HAP-1 (cell line): ENCODE data around the gene ADCY5.

Experiments
- DNase-seq, 2 experiments: peaks; one replicate each; pipeline ENCODE4 v3.0.0-alpha.2; 2016 to 2020; ENCODE audit warnings: low spot score in 2 of 2
- H3K27me3 ChIP-seq: fragments of 250-450 bp; sonication (Bioruptor Pico); 2 replicates; pipeline ENCODE4 v1.5.1; 2020; ENCODE audit warnings: low read depth, mild to moderate bottlenecking, moderate library complexity
- H3K36me3 ChIP-seq: fragments of 250-450 bp; sonication (Bioruptor Pico); replicated peaks from 2 replicates; pipeline ENCODE4 v1.5.1; 2020; ENCODE audit warnings: mild to moderate bottlenecking
- H3K4me1 ChIP-seq: fragments of 250-450 bp; sonication (Bioruptor Pico); 2 replicates; pipeline ENCODE4 v1.5.1; 2020; ENCODE audit warnings: mild to moderate bottlenecking
- H3K4me3 ChIP-seq: fragments of 250-450 bp; sonication (Bioruptor Pico); 2 replicates; pipeline ENCODE4 v1.5.1; 2020; ENCODE audit warnings: mild to moderate bottlenecking, moderate library complexity
- H3K9me3 ChIP-seq: fragments of 250-450 bp; sonication (Bioruptor Pico); 2 replicates; pipeline ENCODE4 v1.5.1; 2020; ENCODE audit warnings: mild to moderate bottlenecking, moderate library complexity
- in situ Hi-C: fragments of 300-500 bp; cut with MboI; formaldehyde crosslinking; loops from 3 replicates; pipeline ENCODE4 v1.14.3; 2020; ENCODE audit warnings: low sequenced_read_pairs, inconsistent platforms, mixed read lengths

The ADCY5 gene

DNA sequence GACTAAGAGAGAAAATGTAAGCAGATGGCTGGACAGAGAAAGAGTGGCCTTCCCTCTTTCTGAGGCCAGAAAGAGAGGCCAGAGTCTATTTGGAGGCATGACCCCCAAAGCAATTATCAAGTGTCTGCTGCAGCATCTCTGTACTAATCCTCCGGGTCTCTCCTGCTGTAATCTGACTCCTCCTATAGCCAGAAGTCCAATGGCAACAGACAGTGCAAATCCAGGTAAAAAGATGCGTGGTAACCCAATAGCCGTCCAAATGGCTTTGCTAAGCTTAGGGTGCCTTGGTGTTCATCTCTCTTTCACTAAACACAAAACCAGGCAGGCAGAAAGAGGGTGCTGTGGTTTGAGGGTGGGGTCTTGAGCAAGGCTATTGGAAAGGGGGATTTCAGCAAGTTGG lies 91.6 kb downstream of the ADCY5 start:
- Histone ChIP-seq H3K9me3 (peaks cover 2% of the 10 kb centered on the region; the same call in 1 of the 2 replicates), H3K4me3 (no peak overlapping the region), H3K4me1 (no peaks in the 10 kb centered on the region), H3K27me3 (no peaks in the 10 kb centered on the region), H3K36me3 (no peaks in the 10 kb centered on the region)
- in situ Hi-C loops: no loop called here
- no peak for DNase-seq

DNA sequence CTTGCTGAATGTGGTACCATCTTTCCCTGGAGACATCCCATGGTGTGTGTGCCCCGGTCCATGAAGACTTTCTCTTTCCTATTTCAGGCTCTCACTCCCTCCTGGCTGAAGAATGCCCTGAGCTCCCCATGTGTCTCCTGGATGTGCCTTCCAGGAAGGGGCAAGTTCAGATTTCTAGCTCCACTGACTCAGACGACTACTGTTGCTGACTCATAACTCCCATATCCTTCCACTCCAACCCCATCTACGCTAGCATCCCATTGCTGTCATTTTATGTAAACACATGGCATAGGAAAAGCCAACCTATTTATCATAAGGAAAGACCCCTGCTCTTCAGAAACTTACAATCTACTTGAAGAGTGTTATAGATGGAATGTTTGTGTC lies 95.0 kb downstream of the ADCY5 start:
- peaks cover 2% of the 10 kb centered on the region; the same call in 1 of the 2 replicates for H3K9me3 ChIP-seq

DNA sequence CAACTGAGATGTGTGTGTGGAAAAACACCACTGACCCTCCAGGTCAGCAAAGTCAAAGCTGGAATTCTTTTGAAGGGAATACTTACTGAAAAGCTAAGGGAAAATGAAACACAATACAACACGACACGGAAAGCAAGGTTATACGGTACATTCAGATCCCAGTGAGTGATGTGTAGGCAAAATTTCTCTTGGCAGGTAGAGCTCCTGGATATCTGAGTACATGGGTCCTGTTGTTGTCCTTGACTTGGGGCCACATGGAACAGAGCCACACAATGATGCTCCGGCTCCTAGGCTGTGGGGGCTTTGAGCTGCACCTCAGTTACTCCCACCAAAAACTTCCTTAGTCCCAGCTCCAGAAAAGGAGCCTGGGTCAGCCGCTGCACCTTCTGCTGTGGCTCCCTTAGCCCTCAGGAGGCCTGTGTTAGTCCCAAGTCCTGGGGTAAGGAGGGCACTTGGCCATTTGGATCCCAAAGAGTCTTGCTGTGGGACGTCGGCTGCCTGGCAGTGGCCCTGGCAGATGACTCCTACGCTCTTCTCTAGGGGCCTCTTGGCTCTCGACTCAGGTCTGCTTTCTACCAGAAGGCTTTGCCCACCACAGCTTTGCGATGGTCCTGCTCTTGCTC lies 95.6 kb downstream of the ADCY5 start:
- no peak overlapping the region for H3K4me3 ChIP-seq
- H3K9me3 ChIP-seq: peaks cover 2% of the 10 kb centered on the region; the same call in 1 of the 2 replicates
- H3K36me3 ChIP-seq: no peaks in the 10 kb centered on the region
- no peaks in the 10 kb centered on the region for H3K4me1 ChIP-seq
- peaks cover 19% of the 10 kb centered on the region for H3K27me3 ChIP-seq
- in situ Hi-C loops: no loop called here
- DNase-seq: no peak

More for the DNA sequence above, 95.0 kb downstream of the ADCY5 start:
- Histone ChIP-seq H3K4me1 (no peaks in the 10 kb centered on the region), H3K36me3 (no peaks in the 10 kb centered on the region), H3K27me3 (peaks cover 15% of the 10 kb centered on the region), H3K4me3 (no peak overlapping the region)
- DNase-seq: no peak
- in situ Hi-C loops: no loop called here

DNA sequence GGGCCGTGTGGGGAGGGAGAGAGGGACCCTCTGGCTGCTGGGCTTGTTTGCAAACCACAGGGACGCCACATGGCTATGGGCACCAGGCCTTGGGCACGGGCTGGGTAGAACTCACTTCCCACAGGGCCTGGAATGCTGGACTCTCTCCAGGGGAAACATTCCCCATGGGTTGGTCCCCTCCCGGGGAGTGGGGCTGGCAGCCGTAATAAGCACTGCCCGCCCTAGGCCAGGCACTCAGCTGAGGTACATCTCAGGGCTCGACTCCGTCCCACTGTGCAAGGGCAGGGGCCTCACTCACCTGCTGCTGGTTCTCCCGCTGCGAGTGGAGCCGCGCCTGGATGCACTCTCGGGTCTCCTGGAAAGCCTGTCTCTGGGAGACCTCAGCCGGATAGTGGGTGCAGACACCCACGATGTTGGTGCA lies 96.7 kb downstream of the ADCY5 start:
- DNase-seq: no peak
- Histone ChIP-seq H3K4me1 (no peaks in the 10 kb centered on the region), H3K36me3 (no peaks in the 10 kb centered on the region), H3K9me3 (peaks cover 2% of the 10 kb centered on the region; the same call in 1 of the 2 replicates), H3K27me3 (peaks cover 19% of the 10 kb centered on the region), H3K4me3 (no peak overlapping the region)
- in situ Hi-C loops: no loop called here

DNA sequence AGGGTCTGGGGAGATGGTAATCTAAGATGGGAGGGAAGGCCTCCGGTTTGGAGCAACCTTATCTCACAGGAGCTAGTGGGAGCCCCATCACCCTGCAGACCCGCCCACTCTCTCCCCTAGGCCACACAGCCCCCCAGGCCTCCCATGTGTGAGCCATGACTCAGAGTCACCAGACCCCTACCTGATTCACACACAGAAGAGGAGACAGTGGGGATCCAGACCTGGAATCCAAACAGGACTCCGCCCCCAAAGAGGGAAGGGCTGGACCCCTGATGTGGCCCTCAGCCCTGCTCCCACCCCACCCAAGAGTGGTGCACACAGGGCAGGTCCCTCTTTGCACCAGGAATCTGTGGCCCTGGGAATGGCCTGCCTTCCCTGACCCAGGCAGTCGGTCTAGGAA lies 97.4 kb downstream of the ADCY5 start:
- Histone ChIP-seq H3K4me3 (no peak overlapping the region), H3K9me3 (peaks cover 2% of the 10 kb centered on the region; the same call in 1 of the 2 replicates), H3K36me3 (no peaks in the 10 kb centered on the region), H3K4me1 (no peaks in the 10 kb centered on the region), H3K27me3 (peaks cover 19% of the 10 kb centered on the region)
- in situ Hi-C loops: no loop called here
- DNase-seq: no peak

DNA sequence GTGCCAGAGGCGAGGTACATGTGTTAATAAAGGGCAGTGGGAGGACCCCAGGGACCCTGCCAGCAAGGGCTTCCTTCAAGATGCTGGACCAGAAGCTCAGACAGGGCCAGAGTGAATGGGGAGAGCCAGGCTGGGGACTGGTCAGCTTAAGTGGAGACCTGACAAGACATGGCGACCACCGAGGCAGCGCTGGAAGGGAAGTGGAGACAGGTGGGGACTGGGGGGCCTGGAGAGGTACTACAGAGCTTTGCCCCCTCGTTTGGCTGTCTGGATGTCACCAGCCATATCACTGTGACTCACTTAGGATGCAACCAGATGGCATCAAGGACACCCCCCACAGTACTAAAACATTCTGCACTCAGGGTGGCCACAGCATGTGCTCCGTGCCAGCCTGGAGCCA lies 97.9 kb downstream of the ADCY5 start:
- Histone ChIP-seq H3K27me3 (peaks cover 19% of the 10 kb centered on the region), H3K9me3 (peaks cover 2% of the 10 kb centered on the region; the same call in 1 of the 2 replicates), H3K4me1 (no peaks in the 10 kb centered on the region), H3K36me3 (no peaks in the 10 kb centered on the region), H3K4me3 (no peak overlapping the region)
- in situ Hi-C loops: no loop called here
- no peak for DNase-seq

DNA sequence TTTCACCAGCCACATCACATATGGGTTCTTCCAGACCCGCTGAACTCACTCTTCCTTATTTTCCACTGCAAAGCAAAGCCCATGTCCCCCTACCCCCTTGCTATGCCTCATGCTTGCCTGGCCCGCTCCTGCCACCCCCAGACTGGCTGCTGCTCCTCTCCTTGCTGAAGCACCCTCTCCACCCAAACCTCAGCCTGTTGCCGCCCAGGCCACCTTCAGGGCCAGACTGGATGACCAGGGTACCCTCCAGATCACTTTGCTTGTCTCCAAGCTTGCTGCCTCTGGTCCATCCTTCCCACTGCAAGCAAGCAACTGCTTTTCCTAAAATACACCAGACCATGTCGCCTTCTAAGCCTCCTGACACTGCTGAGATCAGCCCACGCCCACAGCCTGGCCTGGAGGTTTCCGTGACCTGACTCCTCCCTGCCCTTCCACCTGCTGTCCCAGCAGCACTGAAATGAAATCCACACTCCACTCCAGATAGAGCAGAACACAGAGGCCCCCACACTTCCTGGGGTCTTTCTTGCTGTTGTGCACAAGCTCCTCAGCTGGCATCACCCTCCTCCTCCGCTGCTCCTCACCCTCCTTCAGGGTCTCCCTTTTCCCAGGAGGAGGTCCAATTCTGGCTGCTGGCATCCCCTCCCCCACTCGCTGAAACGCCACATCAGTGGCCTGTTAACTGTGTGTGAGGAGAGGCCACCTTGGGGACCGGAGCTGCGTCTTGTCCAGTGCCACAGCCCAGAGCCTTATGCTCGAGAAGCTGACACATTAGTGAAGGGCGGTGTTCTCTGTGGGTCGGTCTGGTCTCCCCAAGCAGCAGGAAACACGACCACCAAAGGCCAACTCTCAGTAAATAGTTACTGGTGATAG lies 99.1 kb downstream of the ADCY5 start:
- in situ Hi-C loops: no loop called here
- Histone ChIP-seq H3K27me3 (peaks cover 19% of the 10 kb centered on the region), H3K4me1 (peaks cover under 1% of the 10 kb centered on the region)

DNA sequence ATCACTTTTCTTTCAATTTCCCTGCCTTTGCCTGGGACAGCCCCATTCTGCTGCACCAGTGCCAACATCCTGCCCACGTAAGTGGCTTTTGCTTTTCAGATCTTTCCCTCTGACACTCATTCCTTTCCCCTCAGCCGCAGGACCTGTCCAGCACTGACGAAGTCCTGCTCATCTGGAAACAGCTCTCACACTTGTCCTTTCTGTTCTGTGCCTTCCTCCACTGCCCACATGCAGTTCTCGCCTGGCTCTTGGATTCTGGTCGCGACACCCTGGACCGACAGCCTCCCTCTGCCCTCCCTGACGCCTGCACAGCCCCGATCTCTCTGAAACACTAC lies 99.7 kb downstream of the ADCY5 start:
- H3K9me3 ChIP-seq: no peaks in the 10 kb centered on the region; the same call in 1 of the 2 replicates
- peaks cover 4% of the 10 kb centered on the region for H3K4me1 ChIP-seq
- H3K27me3 ChIP-seq: peaks cover 19% of the 10 kb centered on the region
- H3K4me3 ChIP-seq: no peak overlapping the region
- H3K36me3 ChIP-seq: no peaks in the 10 kb centered on the region
- DNase-seq: no peak
- in situ Hi-C loops: no loop called here

More for the DNA sequence above, 99.1 kb downstream of the ADCY5 start:
- no peaks in the 10 kb centered on the region for H3K36me3 ChIP-seq
- peaks cover under 1% of the 10 kb centered on the region; the same call in 1 of the 2 replicates for H3K9me3 ChIP-seq
- H3K4me3 ChIP-seq: no peak overlapping the region
- no peak for DNase-seq

DNA sequence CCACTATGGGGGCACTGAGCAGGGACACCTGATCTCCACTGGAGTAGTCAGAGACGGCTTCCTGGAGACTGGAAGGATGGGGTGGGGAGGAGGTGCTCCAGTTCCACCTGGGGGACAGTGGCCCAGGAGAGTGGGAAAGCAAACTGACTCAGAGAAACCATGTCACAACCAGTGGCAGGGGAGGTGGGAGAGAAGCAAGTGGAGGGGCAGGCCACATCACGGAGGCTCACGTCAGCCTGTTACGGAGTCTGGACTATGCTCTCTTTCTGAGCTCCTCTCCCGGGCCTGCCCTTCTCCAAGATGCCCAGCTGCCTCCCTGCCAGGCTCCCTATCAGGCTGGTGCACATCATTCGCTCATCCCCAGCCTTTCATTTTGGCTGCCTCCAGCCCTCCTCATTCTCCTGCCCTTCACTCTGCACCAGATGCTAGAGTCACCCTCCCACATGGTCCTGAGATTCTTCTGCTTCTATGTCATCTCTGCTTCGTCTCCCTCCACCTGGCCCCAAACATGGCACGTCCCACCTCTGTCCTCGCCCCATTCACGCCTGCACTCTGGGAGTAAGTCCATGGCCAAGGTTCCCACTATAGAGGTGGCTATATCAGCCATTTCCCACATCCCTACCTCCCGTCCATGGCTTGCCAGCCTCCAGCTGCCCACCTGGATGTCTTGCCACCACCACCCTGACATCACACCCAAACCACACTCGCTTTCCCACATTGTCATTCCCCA lies 100.3 kb downstream of the ADCY5 start:
- no peaks in the 10 kb centered on the region for H3K9me3 ChIP-seq
- peaks cover 4% of the 10 kb centered on the region for H3K4me1 ChIP-seq
- in situ Hi-C loops: no loop called here
- DNase-seq: no peak
- no peak overlapping the region for H3K4me3 ChIP-seq
- H3K36me3 ChIP-seq: no peaks in the 10 kb centered on the region
- peaks cover 19% of the 10 kb centered on the region for H3K27me3 ChIP-seq

DNA sequence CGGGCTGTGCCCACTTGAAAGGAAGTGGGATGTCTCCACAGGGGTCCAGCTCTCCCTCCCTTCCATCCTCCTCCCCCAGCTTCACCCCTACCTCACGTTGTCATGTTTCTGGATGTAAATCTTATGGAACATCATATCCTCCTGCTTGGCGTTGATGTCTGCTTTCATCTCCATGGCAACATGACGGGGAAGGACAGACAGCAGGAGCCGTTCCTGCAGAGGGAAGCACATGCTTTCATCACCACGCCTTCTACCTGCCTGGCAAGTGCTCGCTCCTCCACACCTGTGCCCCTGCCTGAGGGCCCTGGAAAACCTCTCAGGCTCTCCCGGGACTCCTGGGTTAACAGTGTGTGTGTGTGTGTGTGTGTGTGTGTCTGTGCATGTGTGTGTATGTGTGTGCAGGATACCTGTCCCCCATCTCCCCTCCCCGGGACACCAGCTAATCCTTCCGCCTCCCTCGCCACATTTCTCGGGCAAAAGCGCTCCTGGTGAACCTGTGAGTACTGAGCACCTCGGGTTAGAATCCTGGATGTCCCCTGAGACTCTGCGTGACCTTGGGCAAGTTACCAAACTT lies 101.1 kb downstream of the ADCY5 start:
- no peak for DNase-seq
- Histone ChIP-seq H3K4me3 (no peak overlapping the region), H3K9me3 (no peaks in the 10 kb centered on the region), H3K4me1 (peaks cover 4% of the 10 kb centered on the region), H3K36me3 (no peaks in the 10 kb centered on the region), H3K27me3 (peaks cover 19% of the 10 kb centered on the region)
- in situ Hi-C loops: no loop called here

DNA sequence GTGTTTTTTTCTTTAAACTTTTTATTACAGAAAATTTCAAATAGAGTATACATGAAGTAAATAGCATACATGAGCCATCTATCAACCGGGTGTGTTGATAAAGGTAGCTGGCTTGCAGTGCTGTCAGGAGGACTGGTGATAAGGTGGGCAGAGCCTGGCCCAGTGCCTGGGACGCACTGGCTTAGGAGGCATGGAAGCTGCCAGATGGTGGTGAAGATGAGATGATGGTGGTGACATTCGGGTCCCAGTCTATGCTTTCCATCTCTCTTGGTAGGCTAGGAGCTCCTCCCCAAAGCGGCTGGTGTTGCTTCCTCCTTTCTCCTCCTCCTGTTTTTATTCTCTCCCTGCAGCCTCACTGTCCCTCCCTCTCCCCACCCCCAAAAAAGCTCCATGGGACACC lies 101.7 kb downstream of the ADCY5 start:
- H3K4me3 ChIP-seq: no peak overlapping the region
- H3K36me3 ChIP-seq: no peaks in the 10 kb centered on the region
- peaks cover 4% of the 10 kb centered on the region for H3K4me1 ChIP-seq
- H3K27me3 ChIP-seq: peaks cover 19% of the 10 kb centered on the region
- in situ Hi-C loops: no loop called here
- DNase-seq: no peak
- H3K9me3 ChIP-seq: no peaks in the 10 kb centered on the region

DNA sequence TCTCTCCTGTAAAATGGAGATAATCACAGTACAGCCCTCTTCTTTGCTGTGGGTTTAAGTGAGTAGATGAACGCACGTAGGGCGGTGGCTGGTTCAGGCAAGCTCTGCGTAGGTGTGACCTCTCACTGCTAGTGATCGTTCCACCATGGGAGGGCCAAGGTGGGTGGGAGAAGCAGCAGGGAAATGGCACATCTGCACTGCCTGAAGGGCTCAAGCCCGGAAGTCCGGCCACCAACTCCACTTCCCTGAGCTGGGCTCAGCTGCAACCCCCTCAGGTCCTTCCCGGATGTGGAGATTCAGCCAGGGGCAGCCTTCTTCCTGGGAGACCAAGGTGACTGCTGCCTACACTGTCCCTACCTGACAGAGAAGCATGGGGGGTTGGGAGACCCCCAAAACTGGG lies 102.9 kb downstream of the ADCY5 start:
- in situ Hi-C loops: no loop called here

DNA sequence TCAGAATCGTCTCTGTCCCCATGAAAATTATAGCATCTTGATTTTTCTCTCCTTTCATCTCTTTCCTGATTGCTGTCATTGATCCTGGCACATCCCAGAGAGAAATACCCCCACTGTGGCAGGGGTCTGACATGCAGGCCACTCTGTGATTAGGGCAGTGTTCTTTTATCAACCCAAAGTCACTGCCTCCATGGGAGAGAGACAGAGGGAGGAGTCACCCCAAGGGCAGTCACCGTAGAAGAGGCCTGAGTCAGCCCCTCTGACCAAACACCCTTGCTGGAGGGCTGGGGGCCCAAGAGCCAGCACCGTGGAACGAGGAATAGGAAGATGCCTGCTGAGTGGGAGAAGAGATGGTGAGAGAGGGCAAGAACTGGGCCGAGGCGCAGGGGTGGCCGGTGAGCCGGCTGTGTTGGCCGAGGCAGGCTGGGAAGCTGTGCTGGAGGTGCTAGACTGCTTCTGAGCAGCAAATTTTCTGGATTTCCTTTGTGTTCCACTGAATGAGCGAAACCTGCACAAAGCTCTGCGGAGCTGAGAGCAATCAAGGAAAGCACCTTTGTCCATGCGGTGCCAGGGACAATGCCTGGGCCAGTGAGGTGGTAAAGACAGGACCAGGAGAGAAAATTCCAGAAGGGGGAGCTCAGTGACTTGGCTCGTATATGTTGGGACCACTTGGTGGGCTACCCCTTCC lies 103.8 kb downstream of the ADCY5 start:
- no peak for DNase-seq
- no peak overlapping the region for H3K4me3 ChIP-seq
- peaks cover 13% of the 10 kb centered on the region for H3K27me3 ChIP-seq
- H3K4me1 ChIP-seq: peaks cover 4% of the 10 kb centered on the region
- H3K9me3 ChIP-seq: no peaks in the 10 kb centered on the region
- H3K36me3 ChIP-seq: no peaks in the 10 kb centered on the region
- in situ Hi-C loops: no loop called here

More for the DNA sequence above, 102.9 kb downstream of the ADCY5 start:
- Histone ChIP-seq H3K4me1 (peaks cover 4% of the 10 kb centered on the region), H3K4me3 (no peak overlapping the region), H3K27me3 (peaks cover 19% of the 10 kb centered on the region), H3K36me3 (no peaks in the 10 kb centered on the region), H3K9me3 (no peaks in the 10 kb centered on the region)
- no peak for DNase-seq
